Calu3 (cell line): ENCODE data around the gene CCDC187. TPM values are rescaled to one million over a fixed set of nuclear protein-coding genes. Genes with fewer than 3 reads are reported as not detected.
"Not testable (repeated sequence)": the region's sequence is repeated elsewhere in the genome, so short reads cannot be mapped to it uniquely, and the experiment has no call there.

Experiments used
- BruUV-seq: library from RNA; stranded (reverse); fragments of 400-500 nt; replicated peaks from 2 replicates; lab custom pipeline; 2021; lab: Mats Ljungman, UMichigan
- CTCF ChIA-PET: fragments of 300-600 bp; sonication (Branson Sonifier 250); formaldehyde crosslinking; loops from one replicate; lab custom pipeline; 2022; ENCODE audit warnings: antibody characterized with exemption; lab: Charles Lee
- DNase-seq: peaks from one replicate; pipeline ENCODE4 v3.0.0; 2022
- H3K27ac Mint-ChIP-seq: one replicate; pipeline ENCODE4 v1.8.0; 2022; ENCODE audit warnings: mixed read lengths; ENCODE audit not compliant: unreplicated experiment
- H3K27me3 Mint-ChIP-seq: one replicate; pipeline ENCODE4 v1.8.0; 2022; ENCODE audit warnings: mixed read lengths; ENCODE audit not compliant: unreplicated experiment
- H3K36me3 Mint-ChIP-seq: one replicate; pipeline ENCODE4 v1.8.0; 2022; ENCODE audit warnings: mild to moderate bottlenecking, moderate library complexity, mixed read lengths; ENCODE audit not compliant: insufficient read depth, unreplicated experiment
- H3K4me1 Mint-ChIP-seq: one replicate; pipeline ENCODE4 v1.8.0; 2022; ENCODE audit warnings: mild to moderate bottlenecking, low read depth, mixed read lengths; ENCODE audit not compliant: unreplicated experiment
- H3K4me3 Mint-ChIP-seq: one replicate; pipeline ENCODE4 v1.8.0; 2022; ENCODE audit warnings: mild to moderate bottlenecking, low read depth, moderate library complexity, mixed read lengths; ENCODE audit not compliant: unreplicated experiment
- H3K9me3 Mint-ChIP-seq: one replicate; pipeline ENCODE4 v1.8.0; 2022; ENCODE audit warnings: low read depth, mixed read lengths; ENCODE audit not compliant: unreplicated experiment
- intact Hi-C: fragments of 100-400 bp; cut with micrococcal nuclease; formaldehyde crosslinking; loops from one replicate; pipeline ENCODE4 v1.10.0; 2022; ENCODE audit not compliant: unreplicated experiment
- total RNA-seq: library from RNA; stranded (reverse); gene quantifications from 2 replicates; pipeline ENCODE4 v1.2.3, GENCODE V29; 2022
- TF ChIP-seq, protein P1 (sequence below): fragments of 200-600 bp; IDR thresholded peaks from one replicate; pipeline ENCODE4 v1.8.0; 2022; ENCODE audit warnings: antibody characterized with exemption; ENCODE audit not compliant: unreplicated experiment

The CCDC187 gene
- total RNA-seq, 1 experiment from 2014 or later: 0.73 TPM

DNA sequence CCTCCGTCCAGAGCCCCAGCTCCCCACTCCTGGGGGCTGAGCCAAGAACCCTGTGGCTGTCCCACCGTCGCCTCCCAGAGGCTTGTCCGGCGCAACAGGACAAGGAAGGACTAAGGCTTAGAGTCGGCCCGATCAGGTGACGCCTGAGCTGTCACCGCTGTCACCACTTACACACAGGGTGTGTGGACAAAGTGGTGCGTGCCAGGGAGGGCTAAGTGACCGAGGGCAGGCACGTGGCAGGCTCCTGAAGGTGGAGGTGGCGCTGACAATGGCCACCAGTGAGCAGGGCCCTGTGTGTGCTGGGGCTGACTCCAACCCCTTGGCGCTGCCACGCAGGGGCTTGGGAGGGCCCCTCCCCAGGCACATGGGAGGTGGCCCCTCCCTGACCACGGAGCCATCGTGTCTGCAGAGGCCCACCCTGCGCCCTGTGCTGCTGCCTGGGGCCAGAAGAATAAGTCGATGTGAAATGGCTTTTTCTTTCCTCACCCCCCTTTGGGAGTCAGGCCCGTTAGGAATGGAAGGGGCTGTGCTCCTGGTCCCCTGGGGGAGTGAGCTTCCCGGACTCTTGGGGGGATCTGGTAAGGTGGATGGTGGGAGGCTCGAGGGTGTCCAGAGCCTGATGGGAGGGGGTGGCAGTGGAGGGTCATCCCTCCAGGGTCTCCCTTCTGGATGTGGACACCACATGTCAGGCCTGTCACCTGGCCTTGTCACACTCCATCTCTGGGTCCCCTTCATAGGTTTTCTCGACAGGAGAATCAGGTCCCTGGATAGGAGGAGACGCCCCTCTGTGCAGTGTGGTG, 20.8 kb upstream of the CCDC187 start:
- peak; percentile 21 for DNase-seq
- TF ChIP-seq, protein P1, sequence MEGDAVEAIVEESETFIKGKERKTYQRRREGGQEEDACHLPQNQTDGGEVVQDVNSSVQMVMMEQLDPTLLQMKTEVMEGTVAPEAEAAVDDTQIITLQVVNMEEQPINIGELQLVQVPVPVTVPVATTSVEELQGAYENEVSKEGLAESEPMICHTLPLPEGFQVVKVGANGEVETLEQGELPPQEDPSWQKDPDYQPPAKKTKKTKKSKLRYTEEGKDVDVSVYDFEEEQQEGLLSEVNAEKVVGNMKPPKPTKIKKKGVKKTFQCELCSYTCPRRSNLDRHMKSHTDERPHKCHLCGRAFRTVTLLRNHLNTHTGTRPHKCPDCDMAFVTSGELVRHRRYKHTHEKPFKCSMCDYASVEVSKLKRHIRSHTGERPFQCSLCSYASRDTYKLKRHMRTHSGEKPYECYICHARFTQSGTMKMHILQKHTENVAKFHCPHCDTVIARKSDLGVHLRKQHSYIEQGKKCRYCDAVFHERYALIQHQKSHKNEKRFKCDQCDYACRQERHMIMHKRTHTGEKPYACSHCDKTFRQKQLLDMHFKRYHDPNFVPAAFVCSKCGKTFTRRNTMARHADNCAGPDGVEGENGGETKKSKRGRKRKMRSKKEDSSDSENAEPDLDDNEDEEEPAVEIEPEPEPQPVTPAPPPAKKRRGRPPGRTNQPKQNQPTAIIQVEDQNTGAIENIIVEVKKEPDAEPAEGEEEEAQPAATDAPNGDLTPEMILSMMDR: no peak
- no peaks in the 10 kb centered on the region for H3K27me3 Mint-ChIP-seq
- CTCF ChIA-PET: no interaction called here
- H3K4me3 Mint-ChIP-seq: no peak overlapping the region
- no peaks in the 10 kb centered on the region for H3K36me3 Mint-ChIP-seq
- no peak overlapping the region for H3K27ac Mint-ChIP-seq
- H3K4me1 Mint-ChIP-seq: no peaks in the 10 kb centered on the region
- intact Hi-C loops: no loop called here
- no TSS peak for BruUV-seq
- H3K9me3 Mint-ChIP-seq: no peaks in the 10 kb centered on the region

DNA sequence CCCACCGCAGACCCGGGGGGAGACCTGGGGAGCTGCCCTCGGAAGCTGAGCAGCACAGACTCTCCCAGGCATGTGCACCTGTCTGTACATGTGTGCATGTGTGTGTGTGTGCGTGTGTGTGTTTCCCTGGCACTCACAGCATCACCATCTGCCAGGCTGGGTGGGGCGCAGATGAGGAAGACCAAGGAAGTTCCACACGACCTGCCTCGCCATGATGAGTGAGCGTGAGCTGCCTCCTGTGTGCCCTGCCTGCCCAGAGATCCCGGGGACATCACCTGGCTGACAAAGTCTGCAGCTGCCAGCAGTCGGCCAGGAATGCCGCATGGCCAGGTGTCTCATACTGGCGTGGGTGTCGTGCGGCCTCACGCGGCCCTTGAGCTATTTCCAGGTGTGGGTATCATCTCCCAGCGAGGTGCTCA, 19.5 kb upstream of the CCDC187 start:
- no peaks in the 10 kb centered on the region for H3K9me3 Mint-ChIP-seq
- BruUV-seq: no TSS peak
- TF ChIP-seq, protein P1: no peak
- H3K4me3 Mint-ChIP-seq: no peak overlapping the region
- no peaks in the 10 kb centered on the region for H3K4me1 Mint-ChIP-seq
- intact Hi-C loops: no loop called here
- H3K27ac Mint-ChIP-seq: no peak overlapping the region
- H3K36me3 Mint-ChIP-seq: no peaks in the 10 kb centered on the region
- DNase-seq: no peak
- CTCF ChIA-PET: no interaction called here
- H3K27me3 Mint-ChIP-seq: no peaks in the 10 kb centered on the region

DNA sequence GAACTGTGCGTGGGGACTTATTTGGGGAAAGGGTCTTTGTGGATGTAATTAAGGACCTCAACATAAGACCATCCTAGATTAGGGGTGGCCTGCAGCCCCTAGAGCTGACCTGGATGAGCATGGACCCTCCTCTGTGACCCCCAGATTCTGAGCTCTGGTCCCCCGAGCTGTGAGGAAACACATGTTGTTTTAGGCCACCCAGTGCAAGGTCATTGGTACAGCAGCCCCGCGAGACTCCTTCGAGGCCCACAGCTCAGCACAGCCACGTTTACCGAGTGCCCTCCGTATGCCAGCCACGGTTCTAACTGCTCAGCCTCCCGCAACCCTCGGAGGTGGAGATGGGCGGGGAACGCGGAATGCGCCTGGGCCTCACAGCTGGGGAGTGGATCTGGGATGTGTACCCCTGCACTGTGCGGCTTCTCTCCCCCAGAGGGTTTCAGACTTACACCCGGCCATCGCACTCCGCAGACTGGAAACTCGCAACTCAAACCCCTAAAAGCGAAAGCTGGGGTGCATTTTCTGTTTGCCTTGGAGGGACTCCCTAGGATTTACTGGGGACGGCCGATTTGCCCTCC, 18.9 kb upstream of the CCDC187 start:
- H3K9me3 Mint-ChIP-seq: no peaks in the 10 kb centered on the region
- H3K27ac Mint-ChIP-seq: no peak overlapping the region
- H3K36me3 Mint-ChIP-seq: no peaks in the 10 kb centered on the region
- TF ChIP-seq, protein P1: no peak
- DNase-seq: no peak
- no TSS peak for BruUV-seq
- H3K4me1 Mint-ChIP-seq: no peaks in the 10 kb centered on the region
- H3K27me3 Mint-ChIP-seq: no peaks in the 10 kb centered on the region
- intact Hi-C loops: no loop called here
- H3K4me3 Mint-ChIP-seq: no peak overlapping the region
- CTCF ChIA-PET: no interaction called here

DNA sequence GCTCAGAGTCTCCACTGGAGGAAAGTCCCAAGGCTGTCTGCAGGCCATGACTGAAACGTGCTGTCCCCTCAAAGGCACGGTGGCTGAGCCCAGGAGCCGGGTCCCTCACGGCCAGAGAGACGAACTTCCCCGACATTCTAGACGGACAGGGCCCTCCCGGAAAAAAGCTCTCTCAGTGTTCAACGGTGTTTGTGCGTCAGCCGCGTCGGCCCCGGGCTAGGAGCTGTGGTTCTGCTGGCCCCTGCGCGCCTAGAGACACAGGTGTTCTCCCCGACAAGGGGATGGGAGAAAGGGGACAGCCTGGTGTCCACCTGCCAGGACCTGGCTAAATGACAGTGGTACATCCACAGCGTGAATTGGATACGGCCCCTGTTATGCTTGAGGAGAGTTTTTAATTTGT, 17.7 kb upstream of the CCDC187 start:
- H3K4me3 Mint-ChIP-seq: no peak overlapping the region
- H3K9me3 Mint-ChIP-seq: no peaks in the 10 kb centered on the region
- H3K27me3 Mint-ChIP-seq: no peaks in the 10 kb centered on the region
- peaks cover under 1% of the 10 kb centered on the region for H3K36me3 Mint-ChIP-seq
- no peak for DNase-seq
- no peak overlapping the region for H3K27ac Mint-ChIP-seq
- no peaks in the 10 kb centered on the region for H3K4me1 Mint-ChIP-seq
- intact Hi-C loops: no loop called here
- TF ChIP-seq, protein P1: no peak
- CTCF ChIA-PET: no interaction called here
- BruUV-seq: no TSS peak

DNA sequence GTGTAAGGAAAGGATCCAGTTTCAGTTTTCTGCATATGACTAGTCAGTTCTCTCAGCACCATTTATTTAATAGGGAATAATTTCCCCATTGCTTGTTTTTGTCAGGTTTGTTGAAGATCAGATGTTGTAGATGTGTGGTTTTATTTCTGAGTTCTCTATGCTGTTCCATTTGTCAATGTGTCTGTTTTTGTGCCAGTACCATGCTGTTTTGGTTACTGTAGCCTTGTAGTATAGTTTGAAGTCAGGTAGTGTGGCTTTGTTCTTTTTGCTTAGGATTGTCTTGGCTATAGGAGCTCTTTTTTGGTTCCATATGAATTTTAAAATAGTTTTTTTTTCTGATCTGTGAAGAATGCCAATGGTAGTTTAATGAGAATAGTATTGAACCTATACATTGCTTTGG, 17.1 kb upstream of the CCDC187 start:
- H3K27me3 Mint-ChIP-seq, CTCF ChIA-PET, H3K4me1 Mint-ChIP-seq, intact Hi-C loops, DNase-seq, BruUV-seq, H3K9me3 Mint-ChIP-seq, H3K36me3 Mint-ChIP-seq, H3K4me3 Mint-ChIP-seq, H3K27ac Mint-ChIP-seq: not testable (repeated sequence)

DNA sequence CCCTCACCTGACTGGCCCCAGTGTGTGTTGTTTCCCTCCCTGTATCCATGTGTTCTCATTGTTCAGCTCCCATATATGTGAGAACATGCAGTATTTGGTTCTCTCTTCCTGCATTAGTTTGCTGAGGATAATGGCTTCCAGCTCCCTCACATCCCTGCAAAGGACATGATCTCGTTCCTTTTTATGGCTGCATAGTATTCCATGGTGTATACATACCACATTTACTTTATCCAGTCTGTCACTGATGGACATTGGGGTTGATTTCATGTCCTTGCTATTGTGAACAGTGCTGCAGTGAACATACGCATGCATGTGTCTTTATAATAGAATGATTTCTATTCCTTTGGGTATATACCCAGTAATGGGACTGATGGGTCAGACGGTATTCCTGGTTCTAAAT, 16.1 kb upstream of the CCDC187 start:
- DNase-seq, H3K4me3 Mint-ChIP-seq, H3K27ac Mint-ChIP-seq, H3K27me3 Mint-ChIP-seq, H3K4me1 Mint-ChIP-seq, H3K36me3 Mint-ChIP-seq, CTCF ChIA-PET, intact Hi-C loops, H3K9me3 Mint-ChIP-seq, BruUV-seq: not testable (repeated sequence)

DNA sequence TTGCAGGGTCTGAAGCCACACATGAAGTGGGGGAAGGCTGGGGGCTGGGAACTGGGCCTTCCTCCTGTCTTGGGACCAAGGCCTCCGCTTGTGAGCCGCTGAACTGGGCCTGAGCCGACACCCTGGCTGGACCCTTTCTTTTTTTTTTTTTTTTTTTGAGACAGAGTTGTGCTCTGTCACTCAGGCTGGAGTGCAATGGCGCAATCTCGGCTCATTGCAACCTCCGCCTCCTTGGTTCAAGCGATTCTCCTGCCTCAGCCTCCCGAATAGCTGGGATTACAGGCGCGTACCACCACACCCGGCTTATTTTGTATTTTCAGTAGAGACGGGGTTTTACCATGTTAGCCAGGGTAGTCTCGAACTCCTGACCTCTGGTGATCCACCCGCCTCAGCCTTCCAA, 15.3 kb upstream of the CCDC187 start:
- H3K4me1 Mint-ChIP-seq, BruUV-seq, intact Hi-C loops, H3K36me3 Mint-ChIP-seq, CTCF ChIA-PET, H3K27ac Mint-ChIP-seq, DNase-seq, H3K4me3 Mint-ChIP-seq, H3K27me3 Mint-ChIP-seq: not testable (repeated sequence)
- peaks cover 10% of the 10 kb centered on the region for H3K9me3 Mint-ChIP-seq
